Measurements from ENCODE around the gene COL17A1.

The COL17A1 gene

DNA sequence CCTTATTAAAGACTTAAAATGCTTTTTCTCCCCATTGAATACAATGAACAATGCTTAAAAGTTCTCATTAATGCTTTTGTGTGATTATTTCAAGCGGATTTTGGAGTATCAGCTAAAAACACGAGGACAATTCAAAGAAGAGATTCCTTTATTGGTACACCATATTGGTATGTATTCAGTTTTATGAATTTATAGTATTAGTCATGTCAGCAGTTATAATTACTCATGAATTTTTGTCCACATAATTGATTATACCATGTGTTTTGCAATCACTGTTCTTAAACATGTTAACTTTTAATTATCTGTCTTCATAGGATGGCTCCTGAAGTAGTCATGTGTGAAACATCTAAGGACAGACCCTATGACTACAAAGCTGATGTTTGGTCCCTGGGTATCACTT, 86.9 kb downstream of the COL17A1 start:
- TF ChIP-seq, protein P1, sequence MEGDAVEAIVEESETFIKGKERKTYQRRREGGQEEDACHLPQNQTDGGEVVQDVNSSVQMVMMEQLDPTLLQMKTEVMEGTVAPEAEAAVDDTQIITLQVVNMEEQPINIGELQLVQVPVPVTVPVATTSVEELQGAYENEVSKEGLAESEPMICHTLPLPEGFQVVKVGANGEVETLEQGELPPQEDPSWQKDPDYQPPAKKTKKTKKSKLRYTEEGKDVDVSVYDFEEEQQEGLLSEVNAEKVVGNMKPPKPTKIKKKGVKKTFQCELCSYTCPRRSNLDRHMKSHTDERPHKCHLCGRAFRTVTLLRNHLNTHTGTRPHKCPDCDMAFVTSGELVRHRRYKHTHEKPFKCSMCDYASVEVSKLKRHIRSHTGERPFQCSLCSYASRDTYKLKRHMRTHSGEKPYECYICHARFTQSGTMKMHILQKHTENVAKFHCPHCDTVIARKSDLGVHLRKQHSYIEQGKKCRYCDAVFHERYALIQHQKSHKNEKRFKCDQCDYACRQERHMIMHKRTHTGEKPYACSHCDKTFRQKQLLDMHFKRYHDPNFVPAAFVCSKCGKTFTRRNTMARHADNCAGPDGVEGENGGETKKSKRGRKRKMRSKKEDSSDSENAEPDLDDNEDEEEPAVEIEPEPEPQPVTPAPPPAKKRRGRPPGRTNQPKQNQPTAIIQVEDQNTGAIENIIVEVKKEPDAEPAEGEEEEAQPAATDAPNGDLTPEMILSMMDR (IDR thresholded peaks at IDR 0.05; ENCODE audit: borderline replicate concordance, insufficient read depth, low read depth, low read length) = no peak
- no peak overlapping the region for H3K4me3 ChIP-seq (ENCODE audit: low read depth, low read length)

DNA sequence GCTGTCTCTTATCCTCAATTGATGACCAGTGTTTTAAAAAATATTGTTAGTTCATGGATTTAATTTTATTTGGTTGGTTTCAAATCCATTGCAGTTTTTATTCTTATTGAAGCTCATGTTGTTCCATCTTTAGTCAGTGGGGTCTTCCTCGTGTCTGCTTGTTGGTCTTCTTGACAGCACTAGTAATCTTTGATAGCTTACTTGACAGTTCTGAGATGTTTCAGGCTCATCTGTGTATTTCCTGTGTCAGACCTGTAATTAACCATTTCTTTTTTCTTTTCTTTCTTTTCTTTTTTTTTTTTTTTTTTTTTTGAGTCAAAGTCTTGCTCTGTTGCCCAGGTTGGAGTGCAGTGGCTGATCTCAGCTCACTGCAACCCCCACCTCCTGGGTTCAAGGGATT, 90.5 kb downstream of the COL17A1 start:
- TF ChIP-seq, protein P1 (IDR thresholded peaks at IDR 0.05; ENCODE audit: borderline replicate concordance, insufficient read depth, low read depth, low read length) = no peak
- H3K4me3 ChIP-seq (ENCODE audit: low read depth, low read length) = no peak overlapping the region

DNA sequence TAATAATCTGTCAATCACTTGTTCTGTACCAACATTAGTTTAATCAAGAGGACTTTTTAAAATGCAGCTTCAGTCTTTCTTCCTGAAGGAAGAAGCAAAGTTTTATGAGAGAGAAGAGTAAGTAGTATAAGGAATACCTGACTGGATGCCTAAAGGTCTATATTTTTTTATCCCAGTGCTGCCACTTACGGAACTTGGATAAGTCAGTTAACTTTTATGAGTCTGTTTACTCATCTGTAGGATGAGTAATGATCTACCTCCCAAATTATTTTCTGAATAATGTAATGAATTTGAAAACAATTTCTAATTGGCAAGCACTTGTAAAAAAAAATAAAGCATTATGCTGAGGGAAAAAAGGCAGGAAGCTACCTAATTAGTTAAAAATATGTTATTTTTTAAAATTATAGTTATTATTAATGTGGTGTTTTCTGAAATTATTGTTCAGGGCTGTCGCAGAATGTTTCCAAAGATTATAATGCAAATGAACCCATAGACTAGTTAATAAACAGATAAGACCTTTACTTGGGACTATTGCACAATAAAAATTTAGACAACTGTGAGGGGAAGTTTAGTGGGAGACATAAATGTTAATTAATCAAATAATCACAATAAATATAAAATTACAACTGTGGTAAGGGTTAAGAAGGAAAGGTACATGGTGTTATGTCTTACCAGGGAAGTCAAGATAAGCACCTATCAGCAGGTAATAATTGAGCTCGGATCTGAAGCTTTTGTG, 94.1 kb downstream of the COL17A1 start:
- no peak overlapping the region for H3K4me3 ChIP-seq (ENCODE audit: low read depth, low read length)
- TF ChIP-seq, protein P1 (IDR thresholded peaks at IDR 0.05; ENCODE audit: borderline replicate concordance, insufficient read depth, low read depth, low read length) = no peak

DNA sequence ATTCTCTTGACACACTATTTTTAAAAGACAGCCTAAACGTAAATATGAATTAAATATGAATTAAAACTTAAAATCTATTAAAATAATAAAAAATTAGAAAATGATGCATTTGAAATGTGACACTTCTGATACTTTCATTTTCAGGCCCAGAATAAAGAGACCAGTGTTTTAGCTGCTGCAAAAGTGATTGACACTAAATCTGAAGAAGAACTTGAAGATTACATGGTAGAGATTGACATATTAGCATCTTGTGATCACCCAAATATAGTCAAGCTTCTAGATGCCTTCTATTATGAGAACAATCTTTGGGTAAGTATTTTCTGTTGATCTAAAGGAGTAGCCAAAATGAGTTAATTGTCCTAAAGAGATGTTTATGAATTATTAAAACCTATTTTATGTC, 95.1 kb downstream of the COL17A1 start:
- TF ChIP-seq, protein P1 (IDR thresholded peaks at IDR 0.05; ENCODE audit: borderline replicate concordance, insufficient read depth, low read depth, low read length) = no peak
- H3K4me3 ChIP-seq (ENCODE audit: low read depth, low read length) = no peak overlapping the region

DNA sequence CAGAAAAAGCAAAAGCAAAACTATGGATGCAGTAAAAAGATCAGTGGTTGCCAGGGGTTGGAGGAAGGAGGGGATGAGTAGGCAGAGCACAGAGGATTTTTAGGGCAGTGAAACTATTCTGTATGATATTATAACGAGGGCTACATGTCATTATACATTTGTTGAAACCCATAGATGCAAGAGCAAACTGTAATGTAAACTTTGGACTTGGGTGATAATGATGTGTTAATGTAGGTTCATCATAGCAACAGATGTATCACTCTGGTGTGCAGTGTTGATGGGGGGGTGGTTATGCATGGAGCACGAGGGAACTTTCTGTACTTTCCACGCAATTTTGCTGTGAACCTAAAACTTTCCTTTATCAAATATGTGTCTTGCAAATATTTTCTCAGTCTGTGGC, 95.6 kb downstream of the COL17A1 start:
- TF ChIP-seq, protein P1 (IDR thresholded peaks at IDR 0.05; ENCODE audit: borderline replicate concordance, insufficient read depth, low read depth, low read length) = no peak
- H3K4me3 ChIP-seq (ENCODE audit: low read depth, low read length) = no peak overlapping the region

DNA sequence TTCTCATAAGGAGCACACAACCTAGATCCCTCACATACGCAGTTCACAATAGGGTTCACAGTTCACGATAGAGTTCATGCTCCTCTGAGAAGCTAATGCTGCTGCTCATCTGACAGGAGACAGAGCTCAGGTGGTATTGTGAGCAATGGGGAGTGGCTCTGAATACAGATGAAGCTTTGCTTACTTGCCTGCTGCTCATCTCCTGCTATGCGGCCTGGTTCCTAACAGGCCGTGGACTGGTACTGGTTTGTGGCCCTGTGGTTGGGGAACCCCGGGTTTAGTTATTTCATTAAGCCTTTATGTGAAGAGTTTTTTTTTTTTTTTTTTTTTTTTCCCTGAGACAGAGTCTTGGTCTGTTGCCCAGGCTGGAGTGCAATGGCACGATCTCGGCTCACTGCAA, 99.3 kb downstream of the COL17A1 start:
- H3K4me3 ChIP-seq (ENCODE audit: low read depth, low read length) = no peak overlapping the region

DNA sequence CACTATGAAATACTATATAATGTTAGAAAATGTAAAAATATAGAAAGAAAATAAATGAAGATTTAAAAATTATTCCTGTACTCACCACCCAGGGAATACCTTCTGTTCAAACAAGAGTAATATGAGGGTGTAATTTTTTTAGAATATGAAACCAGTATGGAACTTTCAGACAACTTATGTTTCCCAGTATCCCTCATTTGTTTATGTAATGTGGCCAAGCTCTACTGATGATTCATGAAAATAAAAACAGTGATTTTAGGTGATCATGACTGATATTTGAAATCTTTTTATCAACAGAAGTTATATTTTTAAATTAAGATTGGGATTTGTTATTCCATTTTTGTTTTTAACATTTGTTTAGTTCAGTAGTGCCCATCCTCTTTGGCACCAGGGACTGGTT, 100.0 kb downstream of the COL17A1 start:
- TF ChIP-seq, protein P1 (IDR thresholded peaks at IDR 0.05; ENCODE audit: borderline replicate concordance, insufficient read depth, low read depth, low read length) = no peak
- no peak overlapping the region for H3K4me3 ChIP-seq (ENCODE audit: low read depth, low read length)

More for the DNA sequence above, 99.3 kb downstream of the COL17A1 start:
- TF ChIP-seq, protein P1 (IDR thresholded peaks at IDR 0.05; ENCODE audit: borderline replicate concordance, insufficient read depth, low read depth, low read length) = no peak

Data from GM12875 (cell line).